Fibroblast of lung (primary cell): ENCODE measurements around the gene FUNDC1. TPM values are rescaled to one million over a fixed set of nuclear protein-coding genes. Genes with fewer than 3 reads are reported as not detected.

ENCODE experiments used
- DNase-seq, 2 donors: peaks; one replicate each; pipeline versions ENCODE4 v3.0.0 to v3.0.0-alpha.2; 2010; ENCODE audit warnings: low read depth in 2 of 2
- H2AFZ ChIP-seq: 2 replicates; pipeline ENCODE4 v1.5.1; 2012; ENCODE audit warnings: low read length, control low read depth, inconsistent platforms
- H3K27ac ChIP-seq: 2 replicates; pipeline ENCODE4 v1.5.1; 2011; ENCODE audit warnings: low read length, control low read depth; ENCODE audit not compliant: insufficient read depth
- H3K27me3 ChIP-seq: 2 replicates; pipeline ENCODE4 v1.5.1; 2011; ENCODE audit warnings: mild to moderate bottlenecking, low read length; ENCODE audit not compliant: control insufficient read depth, insufficient read depth
- H3K36me3 ChIP-seq: 2 replicates; pipeline ENCODE4 v1.5.1; 2011; ENCODE audit warnings: low read length; ENCODE audit not compliant: control insufficient read depth, insufficient read depth
- H3K4me1 ChIP-seq: 2 replicates; pipeline ENCODE4 v1.5.1; 2011; ENCODE audit warnings: low read length; ENCODE audit not compliant: control insufficient read depth, insufficient read depth; ENCODE audit errors: extremely low read depth
- H3K4me2 ChIP-seq: 2 replicates; pipeline ENCODE4 v1.5.1; 2011; ENCODE audit warnings: low read length, control low read depth; ENCODE audit not compliant: insufficient read depth; ENCODE audit errors: extremely low read depth
- H3K4me3 ChIP-seq, 4 experiments: fragments of 200-600 bp in 1 of 4; sonication (generic) in 1 of 4; replicated peaks in 1 of 4; 2 replicates each; pipeline ENCODE4 v1.5.1; 2011 to 2016; ENCODE audit warnings: low read length in 4 of 4, low read depth in 3 of 4, mild to moderate bottlenecking in 3 of 4, control low read depth in 2 of 4, inconsistent platforms in 1 of 4, mixed read lengths in 1 of 4; ENCODE audit not compliant: insufficient read depth in 1 of 4; ENCODE audit errors: control extremely low read depth in 1 of 4
- H3K79me2 ChIP-seq: 2 replicates; pipeline ENCODE4 v1.5.1; 2012; ENCODE audit warnings: mild to moderate bottlenecking, low read length, inconsistent platforms; ENCODE audit not compliant: control insufficient read depth, insufficient read depth
- H3K9ac ChIP-seq: 2 replicates; pipeline ENCODE4 v1.5.1; 2011; ENCODE audit warnings: mild to moderate bottlenecking, low read length, control low read depth; ENCODE audit not compliant: insufficient read depth
- H3K9me3 ChIP-seq: 2 replicates; pipeline ENCODE4 v1.5.1; 2012; ENCODE audit warnings: low read depth, low read length; ENCODE audit not compliant: control insufficient read depth, insufficient read depth
- H4K20me1 ChIP-seq: 2 replicates; pipeline ENCODE4 v1.5.1; 2011; ENCODE audit warnings: low read length; ENCODE audit not compliant: control insufficient read depth, insufficient read depth; ENCODE audit errors: extremely low read depth
- EZH2 ChIP-seq: IDR thresholded peaks from 2 replicates; pipeline ENCODE4 v1.5.1; 2012; ENCODE audit warnings: low read length, control low read depth, mild to moderate bottlenecking; ENCODE audit errors: missing control alignments
- polyA plus RNA-seq, 2 donors: library from polyadenylated mRNA; depleted of rRNA in 1 of 2; stranded (reverse) in 1 of 2; unstranded in 1 of 2; fragments of >200 nt; gene quantifications; 2 replicates each; pipeline ENCODE4 v1.2.1, GENCODE V29; 2011 to 2012; ENCODE audit warnings: missing spikeins in 1 of 2
- total RNA-seq: library from RNA; depleted of rRNA; stranded (reverse); fragments of >200 nt; gene quantifications from 2 replicates; pipeline ENCODE4 v1.2.1, GENCODE V29; 2014
- TF ChIP-seq, protein P1 (sequence below), 2 donors: IDR thresholded peaks in 1 of 2; conservative IDR thresholded peaks in 1 of 2; 1 replicate in 1 of 2; 2 replicates in 1 of 2; pipeline ENCODE4 v1.5.1; 2011 to 2012; ENCODE audit warnings: low read length in 2 of 2, control low read depth in 1 of 2, inconsistent platforms in 1 of 2, low read depth in 1 of 2, mild to moderate bottlenecking in 1 of 2

FUNDC1 gene
- total and polyA plus RNA-seq, 2 donors (not counting 1 experiment from before 2014, with no cell fraction given) = 17.2 to 19.3 TPM

DNA sequence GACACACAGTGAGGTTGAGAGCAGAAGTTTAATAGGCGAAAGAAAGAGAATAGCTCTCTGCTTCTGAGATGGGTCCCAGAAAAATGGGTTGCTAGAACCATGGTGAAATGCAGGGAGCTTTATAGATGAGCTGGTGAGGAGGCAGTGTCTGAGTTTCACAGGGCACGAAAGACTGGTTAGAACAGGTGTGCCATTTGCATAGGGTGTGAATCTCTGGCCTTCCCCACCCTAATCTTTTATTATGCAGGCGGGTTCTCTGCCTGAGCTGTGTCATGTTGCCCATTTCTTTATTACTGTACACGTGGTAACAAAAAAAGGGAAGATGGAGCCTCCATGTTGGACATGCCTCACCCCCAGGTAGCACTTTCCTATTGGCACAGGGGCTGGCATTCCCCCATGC lies 39.1 kb downstream of the FUNDC1 start:
- H3K9me3 ChIP-seq = no peaks in the 10 kb centered on the region

DNA sequence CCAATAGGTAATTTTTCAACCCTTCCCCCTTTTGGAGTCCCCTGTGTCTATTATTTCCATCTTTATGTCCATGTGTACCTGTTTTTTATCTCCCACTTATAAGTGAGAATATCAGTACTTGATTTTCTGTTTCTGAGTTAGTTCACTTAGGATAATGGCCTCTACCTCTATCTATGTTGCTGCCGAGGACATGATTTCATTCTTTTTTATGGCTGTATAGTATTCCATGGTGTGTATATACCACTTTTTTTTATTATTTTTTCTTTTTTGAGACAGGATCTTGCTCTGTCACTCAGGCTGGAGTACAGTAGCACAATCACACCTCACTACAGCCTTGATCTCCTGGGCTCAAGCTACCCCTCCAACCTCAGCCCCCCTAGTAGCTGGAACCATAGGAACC lies 47.6 kb downstream of the FUNDC1 start:
- Histone ChIP-seq H2AFZ (no peak overlapping the region), H3K4me2 (no peak overlapping the region), H3K4me3 (no peak overlapping the region), H3K79me2 (no peaks in the 10 kb centered on the region), H3K9me3 (no peaks in the 10 kb centered on the region), H4K20me1 (no peaks in the 10 kb centered on the region), H3K9ac (no peak overlapping the region), H3K36me3 (no peaks in the 10 kb centered on the region), H3K4me1 (no peaks in the 10 kb centered on the region), H3K27ac (no peak overlapping the region), H3K27me3 (no peaks in the 10 kb centered on the region)
- no peak for DNase-seq
- TF ChIP-seq, protein P1, sequence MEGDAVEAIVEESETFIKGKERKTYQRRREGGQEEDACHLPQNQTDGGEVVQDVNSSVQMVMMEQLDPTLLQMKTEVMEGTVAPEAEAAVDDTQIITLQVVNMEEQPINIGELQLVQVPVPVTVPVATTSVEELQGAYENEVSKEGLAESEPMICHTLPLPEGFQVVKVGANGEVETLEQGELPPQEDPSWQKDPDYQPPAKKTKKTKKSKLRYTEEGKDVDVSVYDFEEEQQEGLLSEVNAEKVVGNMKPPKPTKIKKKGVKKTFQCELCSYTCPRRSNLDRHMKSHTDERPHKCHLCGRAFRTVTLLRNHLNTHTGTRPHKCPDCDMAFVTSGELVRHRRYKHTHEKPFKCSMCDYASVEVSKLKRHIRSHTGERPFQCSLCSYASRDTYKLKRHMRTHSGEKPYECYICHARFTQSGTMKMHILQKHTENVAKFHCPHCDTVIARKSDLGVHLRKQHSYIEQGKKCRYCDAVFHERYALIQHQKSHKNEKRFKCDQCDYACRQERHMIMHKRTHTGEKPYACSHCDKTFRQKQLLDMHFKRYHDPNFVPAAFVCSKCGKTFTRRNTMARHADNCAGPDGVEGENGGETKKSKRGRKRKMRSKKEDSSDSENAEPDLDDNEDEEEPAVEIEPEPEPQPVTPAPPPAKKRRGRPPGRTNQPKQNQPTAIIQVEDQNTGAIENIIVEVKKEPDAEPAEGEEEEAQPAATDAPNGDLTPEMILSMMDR (conservative IDR thresholded peaks at IDR 0.05 in 1 of 2, IDR thresholded peaks at IDR 0.05 in 1 of 2; ENCODE audit: low read depth in 1 of 2, low read length in 2 of 2) = no peak
- no peak for TF ChIP-seq EZH2

More for the DNA sequence above, 39.1 kb downstream of the FUNDC1 start:
- no peaks in the 10 kb centered on the region for H3K27me3 ChIP-seq
- H3K27ac ChIP-seq = no peak overlapping the region
- no peak overlapping the region for H3K9ac ChIP-seq
- H3K4me2 ChIP-seq = no peak overlapping the region
- no peak overlapping the region for H2AFZ ChIP-seq
- TF ChIP-seq EZH2 = no peak
- TF ChIP-seq, protein P1 (conservative IDR thresholded peaks at IDR 0.05 in 1 of 2, IDR thresholded peaks at IDR 0.05 in 1 of 2; ENCODE audit: low read depth in 1 of 2, low read length in 2 of 2) = no peak
- H3K4me1 ChIP-seq = no peaks in the 10 kb centered on the region
- no peaks in the 10 kb centered on the region for H3K36me3 ChIP-seq
- no peak for DNase-seq
- H3K79me2 ChIP-seq = no peaks in the 10 kb centered on the region
- H3K4me3 ChIP-seq = no peak overlapping the region
- no peaks in the 10 kb centered on the region for H4K20me1 ChIP-seq

DNA sequence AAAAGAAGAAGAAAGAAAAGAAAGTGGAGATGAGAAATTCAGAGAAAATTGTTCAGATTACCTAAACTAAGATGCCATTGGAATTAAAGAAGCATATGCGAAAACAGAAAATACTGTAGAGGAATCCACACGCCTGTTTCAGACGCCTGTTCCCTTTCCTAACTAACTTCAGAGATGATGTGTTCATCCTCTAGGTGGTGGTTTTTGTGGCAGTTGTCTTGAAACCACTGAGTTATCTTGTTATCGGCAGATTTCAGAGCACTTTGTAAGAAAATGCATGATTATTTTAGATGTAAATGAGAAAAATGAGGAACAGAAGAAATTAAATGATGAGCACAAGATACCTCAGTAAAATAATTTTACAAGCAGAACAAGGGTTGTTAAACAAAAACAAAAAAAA lies 48.3 kb downstream of the FUNDC1 start:
- TF ChIP-seq, protein P1 (conservative IDR thresholded peaks at IDR 0.05 in 1 of 2, IDR thresholded peaks at IDR 0.05 in 1 of 2; ENCODE audit: low read depth in 1 of 2, low read length in 2 of 2) = no peak
- no peak for TF ChIP-seq EZH2

More for the DNA sequence above, 48.3 kb downstream of the FUNDC1 start:
- Histone ChIP-seq H2AFZ (no peak overlapping the region), H3K27ac (no peak overlapping the region), H3K4me1 (no peaks in the 10 kb centered on the region), H3K4me2 (no peak overlapping the region), H3K27me3 (no peaks in the 10 kb centered on the region), H3K9ac (no peak overlapping the region), H4K20me1 (no peaks in the 10 kb centered on the region), H3K9me3 (no peaks in the 10 kb centered on the region), H3K36me3 (no peaks in the 10 kb centered on the region), H3K79me2 (no peaks in the 10 kb centered on the region), H3K4me3 (no peak overlapping the region)
- no peak for DNase-seq
